H1 (cell line): Measurements from ENCODE around the gene LHX8. TPM values are rescaled to one million over a fixed set of nuclear protein-coding genes. Genes with fewer than 3 reads are reported as not detected.

Experiments used
- CBX5 ChIP-seq: fragments of 300-800, 300-1000 bp; sonication (generic); IDR thresholded peaks from 2 replicates; pipeline ENCODE4 v1.7.1; 2016; ENCODE audit warnings: antibody characterized with exemption, low read length, low read depth
- CREB1 ChIP-seq: IDR thresholded peaks from 2 replicates; pipeline ENCODE4 v1.6.1; 2012; ENCODE audit warnings: inconsistent platforms
- KDM1A ChIP-seq: fragments of 200-600, 300-600 bp; sonication (generic); IDR thresholded peaks from 2 replicates; pipeline ENCODE4 v1.7.1; 2016; ENCODE audit warnings: mild to moderate bottlenecking, low read length, borderline replicate concordance
- SRF ChIP-seq: IDR thresholded peaks from 2 replicates; pipeline ENCODE4 v1.6.1; 2011; ENCODE audit warnings: mild to moderate bottlenecking, low read depth, low read length, moderate library complexity
- TEAD4 ChIP-seq: IDR thresholded peaks from 2 replicates; pipeline ENCODE4 v1.6.1; 2012; ENCODE audit warnings: low read depth, low read length, inconsistent platforms, mixed read lengths
- polyA plus RNA-seq, 7 experiments: library from polyadenylated mRNA; depleted of rRNA in 3 of 7; stranded (reverse) in 5 of 7; unstranded in 2 of 7; fragments of >200 nt in 5 of 7; fragments of 200-250 nt in 2 of 7; gene quantifications; 1 replicate in 5 of 7; 2 replicates in 1 of 7; 4 replicates in 1 of 7; pipeline versions ENCODE4 v1.2.1 to v1.2.3, GENCODE V29; 2011 to 2013; ENCODE audit warnings: missing spikeins in 2 of 7, mixed read lengths in 2 of 7
- total RNA-seq: library from RNA; stranded (reverse); fragmentation: NEBNext Ultra II Directional; extraction: Animal tissue kit (Norgen Biotek cat#: 25700); gene quantifications from 2 replicates; pipeline ENCODE4 v1.2.1, GENCODE V29; 2021

LHX8 gene
- total and polyA plus RNA-seq, 2 of the 8 experiments (the other 6 are each of a cell fraction or from before 2014, with no cell fraction given) = 0.50 to 1.2 TPM

DNA sequence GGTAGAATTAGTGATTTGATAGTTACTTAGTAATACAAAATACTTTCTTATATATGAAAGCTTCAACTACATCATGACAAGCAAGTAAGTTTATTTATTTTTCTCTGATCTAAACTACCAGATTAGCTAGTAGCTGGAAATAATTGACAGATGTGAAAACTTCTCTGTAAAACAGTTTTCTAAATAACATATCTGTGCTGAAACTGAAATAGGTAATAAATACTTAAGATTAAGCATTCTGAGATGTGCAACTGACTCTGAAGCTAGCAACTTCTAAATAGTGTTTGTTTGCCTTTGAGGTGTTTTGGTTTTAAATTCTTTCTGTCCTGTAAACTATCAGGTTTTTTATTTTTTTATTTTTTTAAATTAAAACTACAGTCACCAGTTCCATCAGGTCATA is 18.5 kb upstream of the LHX8 start (continued):
- TF ChIP-seq SRF (no peak), CREB1 (no peak), KDM1A (no peak), TEAD4 (no peak), CBX5 (no peak)
